Body of pancreas (tissue), 4 donors: Measurements from ENCODE around the gene HACD3.

Experiments used
- POLR2A ChIP-seq, 3 donors: fragments of 450-650 bp; IDR thresholded peaks; one replicate each; pipeline ENCODE4 v1.6.1; 2016; ENCODE audit warnings: antibody characterized with exemption in 3 of 3, mild to moderate bottlenecking in 2 of 3
- TF ChIP-seq, protein P1 (sequence below), 7 experiments: fragments of 450-650 bp in 4 of 7; fragments of 200-600 bp in 3 of 7; sonication (generic) in 3 of 7; IDR thresholded peaks; one replicate each; pipeline ENCODE4 v1.5.1; 2016 to 2019; ENCODE audit warnings: antibody characterized with exemption in 7 of 7

DNA sequence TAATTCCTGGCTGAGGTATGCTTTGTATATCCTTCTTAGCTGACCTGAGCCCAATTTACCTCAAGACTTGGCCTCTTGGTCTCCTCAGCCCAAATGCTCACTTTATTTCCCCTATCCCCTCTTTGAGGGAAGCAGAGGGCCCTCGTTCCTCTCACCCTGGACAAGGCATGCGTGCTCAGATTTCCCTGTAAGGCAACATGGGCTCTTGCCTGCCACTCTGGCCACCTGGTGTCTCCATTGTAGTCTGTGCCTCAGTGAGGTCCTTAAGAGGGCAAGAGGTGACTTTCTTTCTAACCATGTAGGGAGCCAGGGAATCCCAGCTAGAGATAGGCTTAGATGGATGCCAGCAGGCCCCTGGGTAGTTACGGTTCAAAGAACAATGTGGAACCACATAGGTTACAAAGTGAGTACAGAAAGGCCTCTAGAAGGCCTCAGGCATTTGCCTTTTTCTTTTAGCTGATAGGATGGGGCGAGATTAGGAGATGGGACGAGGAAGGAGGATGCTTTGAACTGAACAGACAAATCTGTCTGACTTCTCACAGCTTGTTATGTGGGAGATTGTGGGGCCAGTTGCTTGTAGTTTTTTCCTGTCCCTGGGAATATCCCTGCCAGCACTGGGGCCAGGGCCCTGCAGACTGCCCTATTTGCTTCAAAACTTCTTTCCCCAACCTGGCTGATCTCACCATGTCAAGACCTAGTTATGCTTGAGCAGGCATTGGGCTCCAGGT, 81.8 kb downstream of the HACD3 start:
- TF ChIP-seq, protein P1, sequence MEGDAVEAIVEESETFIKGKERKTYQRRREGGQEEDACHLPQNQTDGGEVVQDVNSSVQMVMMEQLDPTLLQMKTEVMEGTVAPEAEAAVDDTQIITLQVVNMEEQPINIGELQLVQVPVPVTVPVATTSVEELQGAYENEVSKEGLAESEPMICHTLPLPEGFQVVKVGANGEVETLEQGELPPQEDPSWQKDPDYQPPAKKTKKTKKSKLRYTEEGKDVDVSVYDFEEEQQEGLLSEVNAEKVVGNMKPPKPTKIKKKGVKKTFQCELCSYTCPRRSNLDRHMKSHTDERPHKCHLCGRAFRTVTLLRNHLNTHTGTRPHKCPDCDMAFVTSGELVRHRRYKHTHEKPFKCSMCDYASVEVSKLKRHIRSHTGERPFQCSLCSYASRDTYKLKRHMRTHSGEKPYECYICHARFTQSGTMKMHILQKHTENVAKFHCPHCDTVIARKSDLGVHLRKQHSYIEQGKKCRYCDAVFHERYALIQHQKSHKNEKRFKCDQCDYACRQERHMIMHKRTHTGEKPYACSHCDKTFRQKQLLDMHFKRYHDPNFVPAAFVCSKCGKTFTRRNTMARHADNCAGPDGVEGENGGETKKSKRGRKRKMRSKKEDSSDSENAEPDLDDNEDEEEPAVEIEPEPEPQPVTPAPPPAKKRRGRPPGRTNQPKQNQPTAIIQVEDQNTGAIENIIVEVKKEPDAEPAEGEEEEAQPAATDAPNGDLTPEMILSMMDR (IDR thresholded peaks at IDR 0.05), result no peak
- no peak for TF ChIP-seq POLR2A (IDR thresholded peaks at IDR 0.05)
